ENCODE results near the gene SECTM1.

The SECTM1 gene

GRCh38 chr17:82358465-82359350 lies 25.1 kb upstream of the SECTM1 start, which contains the start of gene TEX19:
TSS of gene TEX19 (plus strand) at chr17:82359247. CDS start at chr17:82362151, 2,904 bp downstream.
- ChIA-PET CTCF (interaction anchor here (0.6 to 1.3 kb wide), 4 partner anchors 8 to 114 kb away, joined by 3 to 7 read pairs (median 4); no protein-coding TSS in a partner anchor), POLR2A (interaction anchor here (0.7 to 4.0 kb wide), 3 partner anchors 9 to 14 kb away, joined by 3 to 22 read pairs (median 5); no protein-coding TSS in a partner anchor)
- DNase-seq (ENCODE audit: extremely low spot score), result peak; percentile 74
- peak; percentile 83 for TF ChIP-seq ELF4 (IDR thresholded peaks at IDR 0.05)
- no peak for TF ChIP-seq ZNF384 (IDR thresholded peaks at IDR 0.05)
- TF ChIP-seq L3MBTL2 (conservative IDR thresholded peaks at IDR 0.05), result peak; percentile 100

GRCh38 chr17:82357394-82357793 lies 23.8 kb upstream of the SECTM1 start:
- TF ChIP-seq LEF1 (IDR thresholded peaks at IDR 0.05; ENCODE audit: borderline replicate concordance) (no peak), SP1 (IDR thresholded peaks at IDR 0.05) (no peak), ARNT (IDR thresholded peaks at IDR 0.05) (no peak), NFRKB (IDR thresholded peaks at IDR 0.05) (no peak), SUZ12 (IDR thresholded peaks at IDR 0.05) (no peak), CTBP1 (IDR thresholded peaks at IDR 0.05; ENCODE audit: borderline replicate concordance) (no peak), ELF4 (IDR thresholded peaks at IDR 0.05) (no peak), BHLHE40 (IDR thresholded peaks at IDR 0.05; ENCODE audit: borderline replicate concordance) (no peak), FOXA1 (IDR thresholded peaks at IDR 0.05) (no peak), ZNF384 (IDR thresholded peaks at IDR 0.05) (no peak), HDGF (IDR thresholded peaks at IDR 0.05; ENCODE audit: borderline replicate concordance) (no peak), TARDBP (IDR thresholded peaks at IDR 0.05) (no peak), PKNOX1 (IDR thresholded peaks at IDR 0.05) (no peak), FOXK2 (IDR thresholded peaks at IDR 0.05) (no peak), FOXM1 (IDR thresholded peaks at IDR 0.05; ENCODE audit: borderline replicate concordance) (no peak), L3MBTL2 (conservative IDR thresholded peaks at IDR 0.05) (no peak)
- DNase-seq (ENCODE audit: extremely low spot score), result no peak
- POLR2A ChIA-PET, result interaction anchor here (4.0 kb wide), 1 partner anchor 10 kb away, joined by 22 read pairs; no protein-coding TSS in a partner anchor
- CTCF ChIA-PET, result interaction anchor here (1.2 kb wide), 1 partner anchor 57 kb away, joined by 4 read pairs; no protein-coding TSS in a partner anchor

GRCh38 chr17:82356845-82357355 lies 23.3 kb upstream of the SECTM1 start:
- no peak for DNase-seq (ENCODE audit: extremely low spot score)
- no peak for TF ChIP-seq NFRKB (IDR thresholded peaks at IDR 0.05)
- TF ChIP-seq CTBP1 (IDR thresholded peaks at IDR 0.05; ENCODE audit: borderline replicate concordance), result no peak
- TF ChIP-seq SUZ12 (IDR thresholded peaks at IDR 0.05), result no peak
- no peak for TF ChIP-seq L3MBTL2 (conservative IDR thresholded peaks at IDR 0.05)
- TF ChIP-seq SP1 (IDR thresholded peaks at IDR 0.05), result no peak
- no peak for TF ChIP-seq FOXK2 (IDR thresholded peaks at IDR 0.05)
- no peak for TF ChIP-seq FOXA1 (IDR thresholded peaks at IDR 0.05)
- no peak for TF ChIP-seq BHLHE40 (IDR thresholded peaks at IDR 0.05; ENCODE audit: borderline replicate concordance)
- no peak for TF ChIP-seq HDGF (IDR thresholded peaks at IDR 0.05; ENCODE audit: borderline replicate concordance)
- TF ChIP-seq LEF1 (IDR thresholded peaks at IDR 0.05; ENCODE audit: borderline replicate concordance), result no peak
- TF ChIP-seq FOXM1 (IDR thresholded peaks at IDR 0.05; ENCODE audit: borderline replicate concordance), result no peak
- TF ChIP-seq ZNF384 (IDR thresholded peaks at IDR 0.05), result no peak
- no peak for TF ChIP-seq TARDBP (IDR thresholded peaks at IDR 0.05)
- no peak for TF ChIP-seq ELF4 (IDR thresholded peaks at IDR 0.05)
- TF ChIP-seq PKNOX1 (IDR thresholded peaks at IDR 0.05), result no peak
- no peak for TF ChIP-seq ARNT (IDR thresholded peaks at IDR 0.05)
- POLR2A ChIA-PET, result interaction anchor here (0.8 to 4.0 kb wide), 2 partner anchors 11 to 17 kb away, joined by 3 to 22 read pairs; no protein-coding TSS in a partner anchor
- CTCF ChIA-PET, result no interaction called here

- CTCF ChIA-PET, result interaction anchor here (0.6 kb wide), 1 partner anchor 116 kb away, joined by 3 read pairs; no protein-coding TSS in a partner anchor
- POLR2A ChIA-PET, result interaction anchor here (0.8 to 4.0 kb wide), 2 partner anchors 12 to 18 kb away, joined by 3 to 22 read pairs; no protein-coding TSS in a partner anchor
- no peak for DNase-seq (ENCODE audit: extremely low spot score)
- TF ChIP-seq ELF4 (IDR thresholded peaks at IDR 0.05) (no peak), TARDBP (IDR thresholded peaks at IDR 0.05) (no peak), ARNT (IDR thresholded peaks at IDR 0.05) (no peak), NFRKB (IDR thresholded peaks at IDR 0.05) (no peak), CTBP1 (IDR thresholded peaks at IDR 0.05; ENCODE audit: borderline replicate concordance) (no peak), BHLHE40 (IDR thresholded peaks at IDR 0.05; ENCODE audit: borderline replicate concordance) (no peak), FOXK2 (IDR thresholded peaks at IDR 0.05) (no peak), PKNOX1 (IDR thresholded peaks at IDR 0.05) (no peak), SP1 (IDR thresholded peaks at IDR 0.05) (no peak), L3MBTL2 (conservative IDR thresholded peaks at IDR 0.05) (no peak), LEF1 (IDR thresholded peaks at IDR 0.05; ENCODE audit: borderline replicate concordance) (no peak), ZNF384 (IDR thresholded peaks at IDR 0.05) (no peak), SUZ12 (IDR thresholded peaks at IDR 0.05) (no peak), FOXM1 (IDR thresholded peaks at IDR 0.05; ENCODE audit: borderline replicate concordance) (no peak), FOXA1 (IDR thresholded peaks at IDR 0.05) (no peak), HDGF (IDR thresholded peaks at IDR 0.05; ENCODE audit: borderline replicate concordance) (no peak)
Measured at GRCh38 chr17:82355770-82356427, 22.3 kb upstream of the SECTM1 start.

Data from HEK293T (cell line).